G401.6 (cell line): ENCODE results near the gene CHTF18.

Source experiments
- FAIRE-seq: peaks from 2 replicates; lab custom pipeline; 2012; peaks lifted over from hg19 to GRCh38; lab: Jason Lieb, UNC

The CHTF18 gene

GRCh38 chr16:760545-761343, 27.7 kb upstream of the CHTF18 start, which contains the start of gene MSLN:
TSS of gene MSLN (plus strand) at chr16:760734. CDS start at chr16:762681, 1,947 bp downstream.
- no peak for FAIRE-seq

GRCh38 chr16:761625-762513, 26.6 kb upstream of the CHTF18 start:
- FAIRE-seq, result no peak

DNA sequence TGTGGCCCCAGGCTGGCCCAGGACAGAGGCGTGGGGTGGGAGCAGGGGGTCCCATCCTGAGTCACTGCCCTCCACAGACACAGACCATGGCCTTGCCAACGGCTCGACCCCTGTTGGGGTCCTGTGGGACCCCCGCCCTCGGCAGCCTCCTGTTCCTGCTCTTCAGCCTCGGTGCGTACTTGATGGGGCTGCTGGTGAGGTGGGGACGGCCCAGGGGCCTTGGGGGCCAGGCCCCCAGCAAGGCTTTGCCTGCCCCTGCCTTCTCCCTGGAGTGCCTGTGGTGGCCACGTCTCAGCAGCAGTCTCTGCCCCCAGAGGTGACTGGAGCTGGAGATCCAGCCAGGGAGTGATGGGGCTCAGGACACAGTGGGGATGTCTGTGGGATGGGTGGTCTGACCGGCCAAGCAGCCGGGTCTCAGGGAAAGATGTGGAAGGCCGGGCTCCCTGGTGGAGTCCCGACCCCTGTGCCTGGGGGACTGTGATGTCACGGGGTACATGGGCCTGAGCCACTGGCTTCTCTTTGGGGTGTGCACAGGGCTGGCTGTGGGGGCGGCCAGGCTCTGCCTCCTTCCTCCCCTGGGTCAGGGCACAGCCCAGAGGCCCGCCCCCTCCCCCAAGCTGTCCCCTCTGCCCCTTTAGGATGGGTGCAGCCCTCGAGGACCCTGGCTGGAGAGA, 25.7 kb upstream of the CHTF18 start:
- no peak for FAIRE-seq

DNA sequence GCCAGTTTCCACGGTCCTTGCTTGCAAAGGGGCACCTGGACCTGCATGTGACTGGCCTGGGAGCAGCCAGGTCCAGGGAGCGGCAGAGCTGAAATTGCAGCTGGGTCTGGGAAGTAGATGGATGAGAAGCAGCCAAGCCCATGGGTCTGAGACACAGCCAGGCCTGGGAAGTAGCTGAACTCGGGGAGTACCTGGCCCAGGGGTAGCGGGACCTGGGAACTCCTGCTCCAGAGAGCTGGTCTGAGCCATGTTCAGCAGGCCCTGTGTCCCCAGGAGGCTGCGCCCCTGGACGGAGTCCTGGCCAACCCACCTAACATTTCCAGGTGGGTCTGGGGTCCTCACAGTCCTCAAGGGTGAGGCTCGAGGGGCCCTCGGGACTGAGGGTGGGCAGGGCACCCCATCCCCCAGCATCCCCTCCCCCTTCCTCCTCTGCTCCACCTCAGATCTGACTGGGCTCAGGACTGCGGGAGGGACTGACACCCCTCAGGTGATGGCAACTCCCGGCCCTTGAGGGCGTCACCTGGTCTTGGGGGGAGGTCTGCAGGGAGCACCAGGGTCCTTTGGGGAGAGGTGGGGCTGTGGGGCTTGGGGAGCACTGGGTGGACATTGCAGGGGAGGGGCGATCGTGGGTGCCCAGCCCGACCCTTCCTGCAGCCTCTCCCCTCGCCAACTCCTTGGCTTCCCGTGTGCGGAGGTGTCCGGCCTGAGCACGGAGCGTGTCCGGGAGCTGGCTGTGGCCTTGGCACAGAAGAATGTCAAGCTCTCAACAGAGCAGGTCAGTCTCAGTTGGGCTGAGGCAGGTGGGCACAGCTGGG, 24.8 kb upstream of the CHTF18 start:
- FAIRE-seq, result no peak

DNA sequence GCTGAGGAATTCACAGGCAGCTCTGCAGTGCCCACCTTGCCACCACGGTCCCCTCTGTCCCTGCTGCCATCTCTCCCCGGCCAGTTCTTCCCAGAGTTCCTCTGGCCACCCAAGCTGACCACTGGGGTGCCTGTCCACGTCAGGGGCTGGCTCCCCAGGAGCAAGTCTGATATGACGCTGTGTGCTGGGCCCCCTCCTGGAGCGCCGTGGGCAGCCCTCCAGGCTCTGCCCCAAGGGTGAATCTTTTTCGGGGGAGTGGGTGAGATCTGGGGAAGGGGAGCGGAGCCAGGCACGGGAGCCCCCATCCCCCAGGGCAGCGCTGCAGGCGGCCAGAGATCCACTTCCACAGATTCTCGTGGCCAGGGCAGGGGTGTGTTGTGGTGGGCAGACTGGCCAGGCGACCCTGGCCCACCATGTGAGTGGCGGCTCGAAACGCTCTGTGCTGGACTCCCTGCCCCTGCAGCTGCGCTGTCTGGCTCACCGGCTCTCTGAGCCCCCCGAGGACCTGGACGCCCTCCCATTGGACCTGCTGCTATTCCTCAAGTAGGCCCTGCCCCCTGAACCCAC, 24.2 kb upstream of the CHTF18 start:
- no peak for FAIRE-seq

- no peak for FAIRE-seq
Observed at GRCh38 chr16:764848-765487, 23.5 kb upstream of the CHTF18 start.

GRCh38 chr16:765488-765865, 22.9 kb upstream of the CHTF18 start:
- no peak for FAIRE-seq

DNA sequence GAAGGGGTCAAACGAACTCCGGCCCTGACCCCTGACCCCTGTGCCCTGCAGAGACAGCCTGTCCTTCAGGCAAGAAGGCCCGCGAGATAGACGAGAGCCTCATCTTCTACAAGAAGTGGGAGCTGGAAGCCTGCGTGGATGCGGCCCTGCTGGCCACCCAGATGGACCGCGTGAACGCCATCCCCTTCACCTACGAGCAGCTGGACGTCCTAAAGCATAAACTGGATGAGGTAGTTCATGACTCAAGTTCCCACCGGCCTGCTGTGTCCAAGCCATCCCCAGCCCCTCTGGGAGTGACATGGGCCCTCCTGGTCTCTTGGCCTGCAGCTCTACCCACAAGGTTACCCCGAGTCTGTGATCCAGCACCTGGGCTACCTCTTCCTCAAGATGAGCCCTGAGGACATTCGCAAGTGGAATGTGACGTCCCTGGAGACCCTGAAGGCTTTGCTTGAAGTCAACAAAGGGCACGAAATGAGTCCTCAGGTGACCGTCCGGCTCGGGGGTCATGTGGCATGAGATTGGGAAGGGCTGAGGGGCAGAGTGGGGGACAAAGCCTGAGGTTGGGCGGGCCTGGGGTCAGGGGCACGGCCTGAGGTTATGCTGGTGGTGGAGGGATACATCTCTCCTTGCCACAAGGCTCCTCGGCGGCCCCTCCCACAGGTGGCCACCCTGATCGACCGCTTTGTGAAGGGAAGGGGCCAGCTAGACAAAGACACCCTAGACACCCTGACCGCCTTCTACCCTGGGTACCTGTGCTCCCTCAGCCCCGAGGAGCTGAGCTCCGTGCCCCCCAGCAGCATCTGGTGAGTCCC, 22.2 kb upstream of the CHTF18 start:
- FAIRE-seq, result no peak

DNA sequence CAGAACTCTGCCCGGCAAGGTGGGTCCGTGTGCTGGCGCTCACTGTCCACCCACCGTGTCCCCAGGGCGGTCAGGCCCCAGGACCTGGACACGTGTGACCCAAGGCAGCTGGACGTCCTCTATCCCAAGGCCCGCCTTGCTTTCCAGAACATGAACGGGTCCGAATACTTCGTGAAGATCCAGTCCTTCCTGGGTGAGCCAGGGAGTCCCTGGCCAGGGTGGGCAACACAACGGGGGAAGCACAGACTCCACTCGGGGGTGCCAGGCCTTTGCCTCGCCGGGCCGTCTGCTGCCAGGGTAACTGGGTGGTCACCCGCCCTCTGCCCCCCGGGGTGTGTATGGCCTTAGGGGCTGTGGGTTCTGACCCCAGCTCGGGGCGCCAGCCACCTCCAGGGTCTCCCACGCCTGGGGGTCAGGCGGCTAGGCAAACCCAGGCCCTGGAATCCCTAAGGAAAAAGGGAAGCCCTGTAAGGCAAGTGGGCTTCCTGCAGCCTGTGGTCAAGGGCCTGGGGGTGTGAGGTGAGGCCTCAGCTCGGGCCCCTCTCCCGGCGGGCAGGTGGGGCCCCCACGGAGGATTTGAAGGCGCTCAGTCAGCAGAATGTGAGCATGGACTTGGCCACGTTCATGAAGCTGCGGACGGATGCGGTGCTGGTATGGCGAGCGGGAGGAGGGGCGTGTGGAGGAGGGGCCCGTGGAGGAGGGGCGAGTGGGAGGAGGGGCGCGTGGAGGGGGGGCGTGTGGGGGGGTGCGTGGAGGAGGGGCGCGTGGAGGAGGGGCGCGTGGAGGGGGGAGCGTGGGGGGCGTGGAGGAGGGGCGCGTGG, 21.4 kb upstream of the CHTF18 start:
- FAIRE-seq, result no peak

GRCh38 chr16:767743-768235, 20.6 kb upstream of the CHTF18 start:
- no peak for FAIRE-seq

DNA sequence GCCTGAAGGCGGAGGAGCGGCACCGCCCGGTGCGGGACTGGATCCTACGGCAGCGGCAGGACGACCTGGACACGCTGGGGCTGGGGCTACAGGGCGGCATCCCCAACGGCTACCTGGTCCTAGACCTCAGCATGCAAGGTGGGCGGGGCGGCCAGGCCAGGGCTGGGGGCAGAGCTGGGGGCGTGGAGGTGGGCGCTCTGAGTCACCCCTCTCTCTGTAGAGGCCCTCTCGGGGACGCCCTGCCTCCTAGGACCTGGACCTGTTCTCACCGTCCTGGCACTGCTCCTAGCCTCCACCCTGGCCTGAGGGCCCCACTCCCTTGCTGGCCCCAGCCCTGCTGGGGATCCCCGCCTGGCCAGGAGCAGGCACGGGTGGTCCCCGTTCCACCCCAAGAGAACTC, 20.0 kb upstream of the CHTF18 start:
- FAIRE-seq, result no peak

GRCh38 chr16:769184-769784, 19.1 kb upstream of the CHTF18 start:
- FAIRE-seq, result no peak

DNA sequence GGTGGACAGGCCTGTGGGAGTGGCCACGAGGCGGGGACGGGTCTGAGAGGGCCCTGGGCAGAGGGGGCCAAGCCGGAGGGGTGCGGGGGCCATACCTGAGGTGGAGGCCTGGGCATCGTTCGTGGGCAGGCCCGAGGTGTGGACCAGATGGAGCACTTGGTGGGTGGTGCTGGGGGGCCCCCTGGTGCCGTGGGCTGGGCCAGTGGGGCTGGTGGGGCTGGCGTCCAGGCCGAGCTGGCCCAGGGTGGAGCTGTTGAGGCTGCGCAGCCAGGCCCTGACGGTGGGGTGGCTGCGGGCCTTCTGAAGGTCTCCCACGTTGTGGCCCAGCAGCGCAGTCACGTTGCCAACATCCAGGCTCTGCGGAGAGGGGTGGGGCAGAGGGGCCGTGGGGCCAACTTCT, 18.5 kb upstream of the CHTF18 start:
- FAIRE-seq, result no peak

GRCh38 chr16:770411-770810, 18.0 kb upstream of the CHTF18 start:
- FAIRE-seq, result no peak

- FAIRE-seq, result no peak
Observed at GRCh38 chr16:772959-773358, 15.5 kb upstream of the CHTF18 start.

GRCh38 chr16:774086-775001, 14.1 kb upstream of the CHTF18 start:
- FAIRE-seq, result no peak

GRCh38 chr16:775236-775796, 13.1 kb upstream of the CHTF18 start:
- no peak for FAIRE-seq
